Fibroblast of gingiva (primary cell): ENCODE measurements around the gene VN1R2.
A peak's percentile ranks its signal among the peaks of the same experiment; 100 is the strongest.
"Not testable (repeated sequence)": the region's sequence is repeated elsewhere in the genome, so short reads cannot be mapped to it uniquely, and the experiment has no call there.

ENCODE experiments used
- DNase-seq: peaks from one replicate; pipeline ENCODE4 v3.0.0-alpha.2; 2011; ENCODE audit warnings: low read depth

The VN1R2 gene

GRCh38 chr19:53257715-53258342, at the start of gene VN1R2:
Gene VN1R2, plus strand, starts transcription at chr19:53258292. Its CDS starts 84 bp downstream, at chr19:53258376.
- DNase-seq, result not testable (repeated sequence)

DNA sequence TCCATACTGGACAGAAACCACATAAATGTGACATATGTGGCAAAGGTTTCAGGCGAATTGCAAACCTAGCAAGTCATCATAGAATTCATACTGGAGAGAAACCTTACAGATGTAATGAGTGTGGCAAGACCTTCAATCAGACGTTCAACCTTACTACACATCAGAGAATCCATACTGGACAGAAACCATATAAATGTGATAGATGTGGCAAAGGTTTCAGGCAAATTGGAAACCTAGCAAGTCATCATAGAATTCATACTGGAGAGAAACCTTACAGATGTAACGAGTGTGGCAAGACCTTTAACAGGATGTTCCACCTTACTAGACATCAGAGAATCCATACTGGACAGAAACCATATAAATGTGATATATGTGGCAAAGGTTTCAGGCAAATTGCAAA, 46.5 kb upstream of the VN1R2 start:
- not testable (repeated sequence) for DNase-seq

DNA sequence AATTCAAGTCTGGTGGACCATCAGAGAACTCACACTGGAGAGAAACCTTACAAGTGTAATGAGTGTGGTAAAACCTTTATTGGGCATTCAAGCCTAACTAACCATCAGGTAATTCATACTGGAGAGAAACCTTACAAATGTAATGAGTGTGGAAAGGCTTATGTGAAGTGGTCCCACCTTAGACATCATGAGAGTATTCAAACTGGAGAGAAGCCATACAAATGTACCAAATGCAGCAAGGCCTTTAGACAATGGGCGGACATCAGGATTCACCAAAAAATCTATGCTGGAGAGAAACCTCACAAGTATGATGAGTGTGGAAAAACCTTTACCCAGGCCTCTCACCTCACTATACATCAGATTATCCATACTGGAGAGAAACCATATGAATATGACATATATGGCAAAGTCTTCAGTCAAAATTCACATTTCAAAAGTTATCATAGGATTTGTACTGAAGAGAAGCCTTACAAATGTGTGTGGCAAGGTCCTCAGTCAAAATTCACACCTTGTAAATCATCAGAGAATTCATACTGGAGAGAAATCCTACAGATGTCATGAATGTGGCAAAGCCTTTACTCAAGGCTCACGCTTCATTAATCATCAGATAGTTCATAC, 45.3 kb upstream of the VN1R2 start:
- DNase-seq, result no peak

DNA sequence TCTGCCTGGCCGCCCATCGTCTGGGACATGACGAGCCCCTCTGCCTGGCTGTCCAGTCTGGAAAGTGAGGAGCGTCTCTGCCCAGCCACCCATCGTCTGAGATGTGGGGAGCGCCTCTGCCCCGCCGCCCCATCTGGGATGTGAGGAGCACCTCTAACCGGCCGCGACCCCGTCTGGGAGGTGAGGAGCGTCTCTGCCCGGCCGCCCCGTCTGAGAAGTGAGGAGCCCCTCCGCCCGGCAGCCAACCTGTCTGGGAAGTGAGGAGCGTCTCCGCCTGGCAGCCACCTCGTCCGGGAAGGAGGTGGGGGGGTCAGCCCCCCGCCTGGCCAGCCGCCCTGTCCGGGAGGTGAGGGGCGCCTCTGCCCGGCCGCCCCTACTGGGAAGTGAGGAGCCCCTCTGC, 35.4 kb upstream of the VN1R2 start:
- DNase-seq, result not testable (repeated sequence)

- no peak for DNase-seq
Observed at GRCh38 chr19:53224606-53225005, 33.5 kb upstream of the VN1R2 start.

DNA sequence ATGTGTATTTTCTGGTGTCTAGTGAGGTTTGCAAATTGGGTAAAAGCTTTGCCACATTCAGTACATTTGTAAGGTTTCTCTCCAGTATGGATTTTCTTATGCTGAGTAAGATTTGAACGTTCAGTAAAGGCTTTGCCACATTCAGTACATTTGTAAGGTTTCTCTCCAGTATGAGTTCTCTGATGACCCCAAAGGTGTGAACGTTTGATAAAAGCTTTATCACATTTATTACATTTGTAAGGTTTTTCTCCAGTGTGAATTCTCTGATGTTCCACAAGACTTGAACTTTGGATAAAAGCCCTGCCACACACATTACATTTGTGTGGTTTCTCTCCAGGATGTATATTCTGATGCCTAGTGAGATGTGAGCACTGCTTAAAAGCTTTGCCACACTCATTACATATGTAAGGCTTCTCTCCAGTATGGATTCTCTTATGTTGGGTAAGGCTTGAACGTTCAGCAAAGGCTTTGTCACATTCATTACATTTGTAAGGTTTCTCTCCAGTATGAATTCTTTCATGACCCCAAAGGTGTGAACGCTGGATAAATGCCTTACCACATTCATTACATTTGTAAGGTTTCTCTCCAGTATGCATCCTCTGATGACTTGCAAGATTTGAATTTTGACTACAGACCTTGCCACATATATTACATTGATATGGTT, 20.8 kb upstream of the VN1R2 start:
- no peak for DNase-seq

GRCh38 chr19:53246498-53246897, 11.6 kb upstream of the VN1R2 start:
- DNase-seq, result no peak

GRCh38 chr19:53254411-53255341, 3.4 kb upstream of the VN1R2 start, which contains the start of gene ZNF677:
Gene ZNF677, minus strand, starts transcription at chr19:53254873. Its CDS starts 3,323 bp downstream, at chr19:53251550.
- peak; percentile 91 for DNase-seq

DNA sequence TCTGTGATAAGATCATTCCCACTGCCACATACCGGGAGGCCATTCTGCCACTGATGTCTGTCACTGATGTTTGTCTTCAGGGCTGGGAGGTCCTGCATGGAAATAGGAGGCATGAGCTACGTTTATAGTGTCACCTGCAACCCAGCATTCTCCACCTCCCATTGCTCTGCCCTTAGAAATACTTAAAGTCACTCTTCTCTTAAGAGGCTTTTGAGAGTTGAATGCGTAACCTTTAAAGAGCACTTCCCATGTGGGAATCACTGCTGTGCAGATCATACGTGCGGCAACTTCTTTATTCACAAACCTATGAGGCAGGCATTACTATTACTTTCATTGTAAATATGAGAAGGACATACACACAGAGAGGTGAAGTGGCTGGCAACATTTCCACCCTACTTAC, 9.5 kb downstream of the VN1R2 start, which contains the start of gene VN1R4:
TSS of gene VN1R4 (minus strand) at position 101 of the 400 bp plus-strand sequence. CDS start at position 43, 58 bp downstream.
- DNase-seq, result not testable (repeated sequence)

DNA sequence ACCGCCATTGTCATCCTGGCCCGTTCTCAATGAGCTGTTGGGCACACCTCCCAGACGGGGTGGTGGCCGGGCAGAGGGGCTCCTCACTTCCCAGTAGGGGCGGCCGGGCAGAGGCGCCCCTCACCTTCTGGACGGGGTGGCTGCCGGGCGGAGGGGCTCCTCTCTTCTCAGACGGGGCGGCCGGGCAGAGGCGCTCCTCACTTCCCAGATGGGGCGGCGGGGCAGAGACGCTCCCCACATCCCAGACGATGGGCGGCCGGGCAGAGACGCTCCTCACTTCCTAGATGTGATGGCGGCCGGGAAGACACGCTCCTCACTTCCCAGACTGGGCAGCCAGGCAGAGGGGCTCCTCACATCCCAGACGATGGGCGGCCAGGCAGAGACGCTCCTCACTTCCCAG, 11.8 kb downstream of the VN1R2 start:
- not testable (repeated sequence) for DNase-seq

GRCh38 chr19:53272044-53272443, 14.0 kb downstream of the VN1R2 start:
- DNase-seq, result no peak

DNA sequence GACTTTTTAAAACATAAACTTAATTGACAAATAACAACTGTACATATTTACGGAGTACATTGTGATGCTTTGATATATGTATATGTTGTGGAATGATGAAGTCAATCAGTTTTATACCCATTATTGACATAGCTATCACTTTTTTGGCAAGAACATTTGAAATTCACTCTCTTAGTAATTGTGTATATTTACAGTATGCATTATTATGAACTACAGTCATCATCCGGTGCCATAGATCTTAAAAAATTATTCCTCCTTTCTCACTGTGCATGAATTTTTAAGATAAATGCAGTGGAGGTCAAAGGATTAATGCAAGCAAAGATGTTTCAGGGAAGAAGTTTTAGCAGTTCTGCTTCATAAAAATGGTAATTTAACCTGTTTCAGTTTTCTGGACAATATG, 17.4 kb downstream of the VN1R2 start:
- no peak for DNase-seq

- DNase-seq, result not testable (repeated sequence)
Observed at GRCh38 chr19:53281947-53282346, 23.9 kb downstream of the VN1R2 start.

GRCh38 chr19:53285087-53285486, 27.0 kb downstream of the VN1R2 start:
- no peak for DNase-seq

- no peak for DNase-seq
Observed at GRCh38 chr19:53290758-53291549, 32.9 kb downstream of the VN1R2 start.

- DNase-seq, result no peak
Observed at GRCh38 chr19:53294786-53295441, 36.8 kb downstream of the VN1R2 start.

- DNase-seq, result not testable (repeated sequence)
Observed at GRCh38 chr19:53301341-53301740, 43.2 kb downstream of the VN1R2 start.

DNA sequence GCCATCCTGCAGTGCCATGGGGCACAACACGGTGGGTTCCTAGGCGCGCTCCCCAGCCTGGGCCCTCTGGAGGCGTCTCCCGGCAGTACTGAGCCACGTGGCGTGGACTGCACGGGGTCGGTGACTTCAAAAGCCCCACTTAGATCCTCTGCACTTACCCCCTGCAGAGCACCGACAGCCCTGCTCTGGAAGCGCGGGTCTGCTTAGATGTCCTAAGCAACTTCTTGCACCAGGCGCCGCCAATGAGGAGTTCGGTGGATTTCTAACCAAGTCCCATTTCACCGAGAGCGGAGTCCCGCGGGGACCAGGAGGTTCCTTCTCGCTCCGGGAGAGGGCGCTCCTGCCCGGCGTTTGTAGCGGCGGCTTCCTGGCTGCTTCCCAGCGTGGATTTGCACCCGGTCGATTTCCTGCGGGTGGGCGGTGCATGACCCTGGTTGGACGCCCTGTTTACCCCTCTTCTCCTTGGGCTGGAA, 50.3 kb downstream of the VN1R2 start:
- DNase-seq, result no peak
